Stomach smooth muscle (tissue), 2 donors: Measurements from ENCODE around the gene WDSUB1.

Experiments
- H3K27ac ChIP-seq: one replicate; pipeline ENCODE4 v1.7.0; 2013; ENCODE audit warnings: mild to moderate bottlenecking, low read length, inconsistent platforms
- H3K27me3 ChIP-seq, 2 donors: one replicate each; pipeline ENCODE4 v1.7.0; 2013; ENCODE audit warnings: low read length in 2 of 2; ENCODE audit not compliant: insufficient read depth in 2 of 2, control insufficient read depth in 1 of 2
- H3K36me3 ChIP-seq, 2 donors: one replicate each; pipeline ENCODE4 v1.7.0; 2013; ENCODE audit warnings: low read length in 2 of 2; ENCODE audit not compliant: control insufficient read depth in 2 of 2, insufficient read depth in 2 of 2
- H3K4me1 ChIP-seq: one replicate; pipeline ENCODE4 v1.7.0; 2013; ENCODE audit warnings: low read length; ENCODE audit not compliant: control insufficient read depth, insufficient read depth
- H3K4me3 ChIP-seq, 2 donors: one replicate each; pipeline ENCODE4 v1.7.0; 2013; ENCODE audit warnings: low read length in 2 of 2
- H3K9ac ChIP-seq, 2 donors: one replicate each; pipeline ENCODE4 v1.7.0; 2013; ENCODE audit warnings: low read length in 2 of 2, mild to moderate bottlenecking in 1 of 2
- H3K9me3 ChIP-seq, 2 donors: one replicate each; pipeline ENCODE4 v1.7.0; 2013; ENCODE audit warnings: low read length in 2 of 2; ENCODE audit not compliant: control insufficient read depth in 2 of 2
- donor health status: healthy.
- donor health status: Pancreatic carcinoma.

The WDSUB1 gene

DNA sequence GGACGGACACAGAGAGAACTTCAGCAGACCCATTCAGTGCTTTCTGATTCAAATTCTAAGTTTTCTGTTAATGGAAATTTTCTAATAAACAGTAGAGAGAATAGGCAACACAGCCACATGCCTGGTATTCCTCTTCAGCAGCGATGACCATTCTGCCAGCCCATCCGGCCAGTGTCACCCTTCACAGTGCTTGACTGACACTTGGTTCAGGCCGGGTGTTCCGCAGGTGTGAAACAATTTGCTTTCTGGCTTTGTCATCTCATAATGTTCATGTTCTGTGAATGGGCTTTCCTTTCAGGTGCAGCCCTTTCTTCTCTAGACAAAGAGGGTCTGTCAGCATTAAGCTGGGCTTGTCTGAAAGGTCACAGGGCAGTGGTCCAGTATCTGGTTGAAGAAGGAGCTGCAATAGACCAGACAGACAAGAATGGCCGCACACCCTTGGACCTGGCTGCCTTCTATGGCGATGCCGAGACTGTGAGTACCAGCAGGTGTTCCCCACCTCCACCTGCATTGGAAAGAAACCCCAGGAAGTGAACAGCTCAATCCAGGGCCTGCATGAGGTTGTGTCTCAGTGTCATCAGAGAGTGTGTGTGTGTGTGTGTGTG, 67.0 kb downstream of the WDSUB1 start:
- Histone ChIP-seq H3K4me1 (no peaks in the 10 kb centered on the region), H3K27ac (no peak overlapping the region), H3K27me3 (no peaks in the 10 kb centered on the region), H3K36me3 (peaks cover 47 to 48% of the 10 kb centered on the region in 2 donors), H3K9me3 (no peaks in the 10 kb centered on the region), H3K9ac (no peak overlapping the region), H3K4me3 (no peak overlapping the region)

DNA sequence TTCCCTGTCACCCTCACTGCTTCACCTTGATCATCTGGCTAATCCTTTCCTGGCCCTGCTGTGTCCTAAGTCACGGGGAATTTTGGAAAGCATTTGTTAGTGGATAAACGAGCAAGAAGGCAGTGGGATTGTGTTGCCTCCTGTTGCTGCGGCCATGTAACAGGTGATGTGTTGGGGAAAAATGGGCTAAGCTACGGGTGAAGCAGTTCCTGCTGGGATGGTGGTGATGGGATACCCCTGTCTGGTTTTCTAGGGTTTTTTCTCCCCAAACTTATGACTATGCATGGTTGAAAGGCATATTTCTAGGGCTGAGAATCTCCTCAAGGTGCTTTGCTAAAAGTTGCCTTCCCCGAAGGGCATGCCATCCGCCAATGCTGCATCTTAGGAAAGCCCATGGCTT, 68.1 kb downstream of the WDSUB1 start:
- Histone ChIP-seq H3K9ac (no peak overlapping the region), H3K27me3 (no peaks in the 10 kb centered on the region), H3K9me3 (no peaks in the 10 kb centered on the region), H3K36me3 (peaks cover 40 to 41% of the 10 kb centered on the region in 2 donors), H3K27ac (no peak overlapping the region), H3K4me1 (no peaks in the 10 kb centered on the region), H3K4me3 (no peak overlapping the region)

DNA sequence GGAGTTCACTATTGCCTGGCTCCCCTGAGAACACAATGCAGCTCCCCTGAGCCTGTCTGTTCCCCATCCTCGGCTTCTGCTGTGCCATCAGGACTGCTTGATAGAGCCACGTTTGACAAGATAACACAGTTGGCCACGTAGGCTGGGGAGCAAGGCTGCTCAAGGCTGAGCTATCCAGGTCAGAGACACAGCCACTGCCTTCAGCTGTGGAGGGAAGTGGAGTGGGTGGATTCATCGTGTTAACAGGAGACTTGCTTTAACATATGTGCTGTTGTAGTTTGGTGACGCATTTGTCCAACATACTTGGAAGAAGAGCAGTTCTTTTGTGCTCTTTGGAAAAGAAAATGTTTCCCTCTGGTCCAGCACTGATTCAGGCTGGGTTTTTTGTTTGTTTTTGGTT, 68.8 kb downstream of the WDSUB1 start:
- H3K36me3 ChIP-seq = peaks cover 40 to 41% of the 10 kb centered on the region in 2 donors

DNA sequence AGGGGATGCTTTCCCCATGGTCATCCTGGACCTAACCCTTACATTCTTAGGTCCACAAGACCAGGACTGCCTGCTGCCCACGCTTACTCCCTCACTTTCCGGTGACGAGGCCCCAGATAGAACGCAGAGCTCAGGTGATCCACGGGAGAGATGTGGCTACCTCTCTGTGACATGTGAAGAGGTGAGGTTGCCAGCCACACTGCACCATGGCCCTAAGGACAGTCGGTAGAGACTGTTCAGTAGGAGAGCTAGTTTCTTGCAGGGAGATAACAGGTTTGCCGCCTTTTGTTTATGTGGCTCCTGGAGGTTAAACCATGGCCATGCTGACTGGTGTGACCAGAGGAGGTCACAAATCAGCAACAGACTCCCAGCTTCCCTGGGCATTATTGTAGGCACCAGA, 71.4 kb downstream of the WDSUB1 start:
- no peaks in the 10 kb centered on the region for H3K4me1 ChIP-seq
- no peaks in the 10 kb centered on the region for H3K9me3 ChIP-seq
- peaks cover 37 to 41% of the 10 kb centered on the region in 2 donors for H3K36me3 ChIP-seq
- H3K9ac ChIP-seq = no peak overlapping the region
- no peaks in the 10 kb centered on the region for H3K27me3 ChIP-seq
- H3K4me3 ChIP-seq = no peak overlapping the region
- H3K27ac ChIP-seq = no peak overlapping the region

More for the DNA sequence above, 68.8 kb downstream of the WDSUB1 start:
- Histone ChIP-seq H3K27ac (no peak overlapping the region), H3K9me3 (no peaks in the 10 kb centered on the region), H3K4me3 (no peak overlapping the region), H3K4me1 (no peaks in the 10 kb centered on the region), H3K27me3 (no peaks in the 10 kb centered on the region), H3K9ac (no peak overlapping the region)

DNA sequence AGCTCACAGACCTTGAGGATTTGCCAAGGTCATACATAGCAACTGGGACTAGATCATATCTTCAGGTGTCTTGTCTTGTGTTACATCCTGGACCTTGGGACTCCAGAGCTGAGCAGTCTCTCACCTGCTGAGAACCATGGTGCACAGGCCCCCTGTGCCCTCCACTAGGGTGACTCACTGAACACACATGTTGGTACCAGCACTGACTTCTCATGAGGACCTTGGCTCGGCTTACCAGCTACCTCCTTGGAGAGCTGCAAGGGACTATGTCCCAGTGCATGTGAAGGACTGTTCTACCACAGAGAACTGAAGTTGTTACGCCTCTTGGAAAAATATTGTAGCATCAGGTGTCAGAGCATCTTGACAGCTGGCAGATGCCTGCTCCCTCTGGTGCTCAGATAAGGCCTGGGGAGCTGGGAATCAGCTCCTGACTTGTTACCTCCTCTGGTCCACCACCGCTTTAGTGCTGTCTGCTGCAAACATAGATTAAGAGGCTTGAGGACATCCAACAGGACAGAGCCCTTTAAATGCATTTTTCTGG, 72.1 kb downstream of the WDSUB1 start:
- Histone ChIP-seq H3K9ac (no peak overlapping the region), H3K36me3 (peaks cover 34 to 37% of the 10 kb centered on the region in 2 donors), H3K9me3 (no peaks in the 10 kb centered on the region), H3K27ac (no peak overlapping the region), H3K4me3 (no peak overlapping the region), H3K4me1 (peaks cover 2% of the 10 kb centered on the region), H3K27me3 (no peaks in the 10 kb centered on the region)

DNA sequence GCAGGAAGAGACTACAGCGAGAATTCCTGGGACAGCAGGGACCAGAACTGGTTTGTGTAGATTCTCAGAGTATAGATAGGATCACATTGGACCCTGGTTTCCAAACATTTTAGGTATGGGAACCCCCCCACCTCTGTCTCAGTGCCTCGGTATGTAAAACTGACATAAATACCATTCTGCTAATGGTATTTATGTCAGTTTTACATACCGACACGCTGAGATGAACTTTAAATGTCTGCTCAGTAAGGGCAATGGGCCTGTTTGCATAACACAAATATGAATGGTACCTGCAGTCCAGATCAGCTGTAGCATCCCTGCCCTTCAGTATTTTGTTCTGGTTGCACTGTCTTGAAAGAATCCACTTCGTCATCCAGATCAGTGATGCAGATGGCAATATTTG, 73.2 kb downstream of the WDSUB1 start:
- Histone ChIP-seq H3K27me3 (no peaks in the 10 kb centered on the region), H3K4me3 (no peak overlapping the region), H3K9ac (no peak overlapping the region), H3K27ac (no peak overlapping the region), H3K4me1 (peaks cover 2% of the 10 kb centered on the region), H3K36me3 (peaks cover 29 to 34% of the 10 kb centered on the region in 2 donors), H3K9me3 (no peaks in the 10 kb centered on the region)

DNA sequence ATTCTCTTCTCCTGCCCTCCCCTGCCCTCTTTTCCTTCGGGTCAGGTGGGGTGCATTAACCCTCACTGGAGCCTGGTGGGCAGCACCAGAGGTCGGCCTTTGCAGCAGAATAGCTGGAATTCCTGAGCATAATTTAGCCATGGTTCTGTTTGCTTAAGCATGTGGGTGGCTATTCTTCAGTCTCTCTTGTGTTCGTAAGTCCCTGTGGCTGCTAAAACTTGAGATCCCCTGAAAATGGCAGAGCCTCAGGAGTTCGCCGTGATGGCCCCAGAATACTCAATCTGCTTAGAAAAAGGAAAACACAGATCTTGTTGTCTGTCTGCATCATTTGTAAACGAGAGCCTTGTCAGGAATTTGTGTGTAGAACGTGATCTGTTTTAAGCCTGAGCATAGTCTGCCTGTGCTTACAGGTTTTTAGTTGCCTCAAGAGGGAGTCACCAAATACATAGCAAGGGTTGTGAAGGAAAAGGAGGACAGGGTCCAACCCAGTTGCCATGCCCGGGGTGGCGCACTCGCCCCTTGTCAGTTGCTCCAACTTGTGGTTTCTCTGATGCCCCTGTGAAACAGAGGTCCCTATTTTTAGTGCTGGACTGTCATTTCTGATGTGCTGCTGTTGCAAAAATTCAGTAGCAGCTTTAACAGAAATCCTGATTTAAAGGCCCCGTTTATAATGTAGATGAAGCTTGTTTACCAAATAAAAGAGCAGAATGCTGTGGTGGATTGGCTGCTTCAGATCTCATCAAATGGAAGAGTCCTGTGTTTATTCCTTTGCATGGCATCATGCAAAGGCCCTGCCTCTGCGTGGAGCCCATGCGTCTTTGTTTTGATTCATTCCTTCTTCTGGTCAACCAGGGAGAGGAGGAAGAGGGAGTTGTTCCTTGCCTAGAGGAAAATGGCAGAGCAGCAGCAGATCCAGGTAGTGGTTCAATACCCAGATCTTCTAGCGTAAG, 74.8 kb downstream of the WDSUB1 start:
- H3K9ac ChIP-seq = no peak overlapping the region
- no peaks in the 10 kb centered on the region for H3K9me3 ChIP-seq
- H3K27ac ChIP-seq = no peak overlapping the region
- no peaks in the 10 kb centered on the region for H3K27me3 ChIP-seq
- H3K4me1 ChIP-seq = peaks cover 2% of the 10 kb centered on the region
- peaks cover 16 to 21% of the 10 kb centered on the region in 2 donors for H3K36me3 ChIP-seq
- no peak overlapping the region for H3K4me3 ChIP-seq

DNA sequence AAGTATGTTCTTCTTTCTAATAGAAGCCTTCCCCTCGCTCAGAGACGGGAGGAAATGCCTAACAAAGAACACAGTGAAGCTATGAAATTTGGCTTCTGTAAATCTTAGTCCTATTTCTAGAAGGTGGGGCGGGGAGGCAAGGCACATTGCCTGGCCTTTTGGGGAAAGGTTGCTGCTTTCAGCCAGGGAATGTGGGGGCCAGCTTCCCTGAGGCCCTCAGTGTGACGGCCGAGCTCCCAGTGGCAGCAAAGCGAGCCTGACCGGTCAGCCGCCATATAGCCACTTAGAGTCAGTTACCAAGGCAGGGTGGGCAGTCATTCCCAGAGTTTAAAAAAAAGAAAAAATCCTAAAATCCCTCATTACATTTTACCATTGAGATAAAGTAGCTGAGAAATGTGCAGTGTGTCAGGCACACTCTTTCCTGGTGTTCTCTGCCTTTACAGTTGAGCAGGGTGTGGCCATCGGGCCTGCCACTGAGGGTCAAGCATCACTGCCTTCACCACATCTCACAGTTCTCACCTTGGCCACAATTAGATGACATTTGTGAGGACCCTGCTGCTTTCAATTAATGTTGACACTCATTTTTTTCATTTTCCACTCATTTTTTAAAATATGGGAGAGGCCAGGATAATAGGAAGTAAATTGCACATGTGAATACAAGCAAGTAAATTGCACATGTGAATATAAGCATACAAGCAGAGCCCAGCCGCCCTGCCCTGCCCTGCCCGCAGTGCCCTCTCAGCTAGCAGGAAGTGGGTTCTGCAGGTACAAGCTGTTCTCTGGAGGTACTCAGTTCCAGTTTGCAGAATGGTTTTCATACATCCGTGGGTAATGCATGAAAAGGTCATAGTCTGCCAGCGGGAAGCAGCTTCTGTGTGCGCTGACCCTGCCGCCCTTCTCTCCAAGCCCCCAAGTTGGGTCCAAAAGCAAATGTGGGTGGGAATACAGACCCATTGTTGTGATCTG, 76.9 kb downstream of the WDSUB1 start:
- no peaks in the 10 kb centered on the region for H3K27me3 ChIP-seq
- peaks cover 8 to 24% of the 10 kb centered on the region in 2 donors for H3K36me3 ChIP-seq
- H3K4me3 ChIP-seq = no peak overlapping the region
- H3K27ac ChIP-seq = no peak overlapping the region
- H3K9me3 ChIP-seq = no peaks in the 10 kb centered on the region
- H3K4me1 ChIP-seq = peaks cover 2% of the 10 kb centered on the region
- H3K9ac ChIP-seq = no peak overlapping the region

DNA sequence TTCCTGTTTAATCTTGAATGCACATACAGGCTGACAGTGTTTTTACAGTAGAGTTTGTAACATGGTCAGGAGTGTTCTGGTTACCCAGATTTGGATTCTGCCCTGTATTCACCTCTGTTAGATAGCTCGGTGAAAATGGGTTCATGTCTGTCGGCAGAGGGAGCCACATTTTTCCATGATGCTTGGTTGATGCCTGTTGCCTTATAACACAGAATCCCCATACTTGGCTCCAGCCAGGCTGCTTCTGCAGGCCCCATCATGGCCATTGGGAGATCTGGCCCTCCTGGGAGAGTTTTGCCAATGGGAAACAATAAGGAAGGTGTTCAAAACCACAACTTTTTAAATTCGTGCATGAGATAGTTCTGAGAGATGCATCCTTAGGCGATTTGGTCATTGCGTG, 78.1 kb downstream of the WDSUB1 start:
- H3K4me1 ChIP-seq = peaks cover 2% of the 10 kb centered on the region
- H3K4me3 ChIP-seq = no peak overlapping the region
- no peaks in the 10 kb centered on the region for H3K27me3 ChIP-seq
- no peaks in the 10 kb centered on the region for H3K9me3 ChIP-seq
- no peak overlapping the region for H3K27ac ChIP-seq
- H3K36me3 ChIP-seq = peaks cover 3 to 19% of the 10 kb centered on the region in 2 donors
- H3K9ac ChIP-seq = no peak overlapping the region

DNA sequence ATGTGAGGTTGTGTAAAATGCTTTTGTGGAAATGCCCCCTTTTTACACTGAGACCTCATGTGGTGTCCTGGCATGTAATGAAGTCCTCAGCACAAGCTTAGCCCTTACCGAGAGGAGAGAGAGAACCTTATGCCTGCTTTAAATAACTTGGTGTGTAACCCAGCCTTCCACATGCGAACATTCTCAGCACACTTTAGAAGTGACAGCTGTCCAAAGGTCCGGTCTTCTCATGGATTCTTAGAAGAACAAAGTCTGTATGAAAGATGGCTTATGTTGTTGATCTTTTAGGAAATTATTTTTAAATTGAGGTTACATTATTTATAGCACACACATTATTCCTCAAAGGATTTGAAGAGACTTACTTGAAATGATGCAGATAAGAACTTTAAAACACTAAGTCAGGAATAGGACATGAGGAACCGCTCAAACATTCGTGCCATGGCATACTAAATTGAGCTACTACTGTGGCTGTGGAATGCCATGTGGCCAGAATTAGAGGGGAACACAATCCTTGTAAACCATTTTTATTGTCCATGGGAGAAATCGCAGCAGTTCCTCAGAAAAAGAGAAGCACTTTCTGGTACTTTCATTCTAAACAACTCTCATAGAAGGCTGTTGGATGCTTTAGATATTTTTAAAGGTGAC, 79.6 kb downstream of the WDSUB1 start:
- peaks cover 13% of the 10 kb centered on the region for H3K4me1 ChIP-seq
- H3K27ac ChIP-seq = no peak overlapping the region
- H3K4me3 ChIP-seq = no peak overlapping the region
- no peak overlapping the region for H3K9ac ChIP-seq
- no peaks in the 10 kb centered on the region for H3K27me3 ChIP-seq
- peaks cover 3 to 15% of the 10 kb centered on the region in 2 donors for H3K36me3 ChIP-seq
- H3K9me3 ChIP-seq = no peaks in the 10 kb centered on the region
